H9 (cell line): ENCODE data around the gene BCAR3. TPM values are rescaled to one million over a fixed set of nuclear protein-coding genes. Genes with fewer than 3 reads are reported as not detected.
"Not testable (repeated sequence)": the region's sequence is repeated elsewhere in the genome, so short reads cannot be mapped to it uniquely, and the experiment has no call there.

Experiments used
- DNase-seq: peaks from one replicate; pipeline ENCODE4 v3.0.0-alpha.2; 2017
- H2AFZ ChIP-seq: one replicate; pipeline ENCODE4 v1.6.1; 2013; ENCODE audit warnings: mild to moderate bottlenecking, low read length, control low read depth, moderate library complexity
- H2AK5ac ChIP-seq: 2 replicates; pipeline ENCODE4 v1.6.1; 2013; ENCODE audit warnings: low read length, control low read depth, mixed read lengths; ENCODE audit not compliant: insufficient read length
- H2BK120ac ChIP-seq: one replicate; pipeline ENCODE4 v1.6.1; 2013; ENCODE audit warnings: low read depth, mild to moderate bottlenecking, low read length, control low read depth, inconsistent platforms; ENCODE audit not compliant: poor library complexity, severe bottlenecking
- H2BK12ac ChIP-seq: 2 replicates; pipeline ENCODE4 v1.6.1; 2013; ENCODE audit warnings: low read length, control low read depth, mixed read lengths, low read depth; ENCODE audit not compliant: insufficient read length
- H2BK15ac ChIP-seq: 2 replicates; pipeline ENCODE4 v1.6.1; 2013; ENCODE audit warnings: low read depth, low read length, control low read depth
- H2BK20ac ChIP-seq: one replicate; pipeline ENCODE4 v1.6.1; 2013; ENCODE audit warnings: low read depth, mild to moderate bottlenecking, low read length, control low read depth, inconsistent platforms; ENCODE audit not compliant: poor library complexity, severe bottlenecking
- H2BK5ac ChIP-seq: 2 replicates; pipeline ENCODE4 v1.6.1; 2013; ENCODE audit warnings: low read length, control low read depth, mixed read lengths; ENCODE audit not compliant: insufficient read length
- H3K14ac ChIP-seq: 2 replicates; pipeline ENCODE4 v1.6.1; 2013; ENCODE audit warnings: low read length, control low read depth; ENCODE audit not compliant: insufficient read depth
- H3K18ac ChIP-seq: 2 replicates; pipeline ENCODE4 v1.6.1; 2013; ENCODE audit warnings: low read depth, mild to moderate bottlenecking, mixed read lengths, low read length, control low read depth; ENCODE audit not compliant: insufficient read length
- H3K23ac ChIP-seq: 2 replicates; pipeline ENCODE4 v1.6.1; 2013; ENCODE audit warnings: low read length, control low read depth, mixed read lengths, low read depth; ENCODE audit not compliant: insufficient read length
- H3K23me2 ChIP-seq: 2 replicates; pipeline ENCODE4 v1.6.1; 2013; ENCODE audit warnings: low read depth, mild to moderate bottlenecking, mixed read lengths, low read length, control low read depth; ENCODE audit not compliant: insufficient read length, poor library complexity, severe bottlenecking
- H3K27ac ChIP-seq: 2 replicates; pipeline ENCODE4 v1.5.1; 2013; ENCODE audit warnings: low read length, control low read depth, mixed read lengths, low read depth; ENCODE audit not compliant: insufficient read length
- H3K27me3 ChIP-seq: 2 replicates; pipeline ENCODE4 v1.6.1; 2013; ENCODE audit warnings: low read length, control low read depth, inconsistent platforms; ENCODE audit not compliant: insufficient read depth
- H3K4ac ChIP-seq: 2 replicates; pipeline ENCODE4 v1.6.1; 2013; ENCODE audit warnings: low read depth, mild to moderate bottlenecking, control low read depth, inconsistent platforms, low read length, moderate library complexity
- H3K4me1 ChIP-seq: 2 replicates; pipeline ENCODE4 v1.6.1; 2013; ENCODE audit warnings: low read length, control low read depth, inconsistent platforms; ENCODE audit not compliant: insufficient read depth
- H3K4me2 ChIP-seq: 2 replicates; pipeline ENCODE4 v1.6.1; 2013; ENCODE audit warnings: low read length, control low read depth, mixed read lengths; ENCODE audit not compliant: insufficient read length, insufficient read depth
- H3K56ac ChIP-seq: 2 replicates; pipeline ENCODE4 v1.6.1; 2013; ENCODE audit warnings: low read depth, mild to moderate bottlenecking, mixed read lengths, low read length, control low read depth; ENCODE audit not compliant: insufficient read length
- H3K79me1 ChIP-seq: 2 replicates; pipeline ENCODE4 v1.6.1; 2013; ENCODE audit warnings: low read depth, mild to moderate bottlenecking, moderate library complexity, low read length, control low read depth, inconsistent platforms; ENCODE audit not compliant: insufficient read depth, poor library complexity, severe bottlenecking
- H3K79me2 ChIP-seq: 2 replicates; pipeline ENCODE4 v1.6.1; 2013; ENCODE audit warnings: low read length, control low read depth, inconsistent platforms; ENCODE audit not compliant: insufficient read depth
- H3K9ac ChIP-seq: 2 replicates; pipeline ENCODE4 v1.6.1; 2013; ENCODE audit warnings: low read length, control low read depth, mixed read lengths; ENCODE audit not compliant: insufficient read length; ENCODE audit errors: extremely low read depth
- H3K9me3 ChIP-seq: one replicate; pipeline ENCODE4 v1.6.1; 2013; ENCODE audit warnings: low read depth, low read length, inconsistent platforms; ENCODE audit not compliant: control insufficient read depth
- H3T11ph ChIP-seq: one replicate; pipeline ENCODE4 v1.6.1; 2013; ENCODE audit warnings: mild to moderate bottlenecking, low read length, control low read depth, inconsistent platforms
- H4K20me1 ChIP-seq: one replicate; pipeline ENCODE4 v1.6.1; 2013; ENCODE audit not compliant: control insufficient read depth, insufficient read length, insufficient read depth
- H4K5ac ChIP-seq: 2 replicates; pipeline ENCODE4 v1.6.1; 2013; ENCODE audit warnings: low read depth, mild to moderate bottlenecking, mixed read lengths, low read length, control low read depth; ENCODE audit not compliant: insufficient read length
- H4K8ac ChIP-seq: replicated peaks from 2 replicates; pipeline ENCODE4 v1.6.1; 2013; ENCODE audit warnings: low read length, control low read depth, mixed read lengths, low read depth; ENCODE audit not compliant: insufficient read length
- H4K91ac ChIP-seq: 2 replicates; pipeline ENCODE4 v1.6.1; 2013; ENCODE audit warnings: low read depth, mild to moderate bottlenecking, moderate library complexity, mixed read lengths, low read length, control low read depth; ENCODE audit not compliant: insufficient read length
- H3K27ac Mint-ChIP-seq, 3 experiments: 2 replicates in 2 of 3; 3 replicates in 1 of 3; pipeline ENCODE4 v1.8.0; 2020 to 2021; ENCODE audit warnings: mixed read lengths in 3 of 3, mild to moderate bottlenecking in 1 of 3, moderate library complexity in 1 of 3
- H3K27me3 Mint-ChIP-seq: 2 replicates; pipeline ENCODE4 v1.8.0; 2021; ENCODE audit warnings: low read depth, mild to moderate bottlenecking, moderate library complexity, mixed read lengths
- H3K36me3 Mint-ChIP-seq, 3 experiments: 2 replicates in 2 of 3; 3 replicates in 1 of 3; pipeline ENCODE4 v1.8.0; 2020 to 2021; ENCODE audit warnings: low read depth in 3 of 3, mixed read lengths in 3 of 3; ENCODE audit not compliant: insufficient read depth in 1 of 3
- H3K4me1 Mint-ChIP-seq, 2 experiments: 2 replicates each; pipeline ENCODE4 v1.8.0; 2020; ENCODE audit warnings: mixed read lengths in 2 of 2
- H3K4me3 Mint-ChIP-seq, 2 experiments: 2 replicates in 1 of 2; 3 replicates in 1 of 2; pipeline ENCODE4 v1.8.0; 2020 to 2021; ENCODE audit warnings: mild to moderate bottlenecking in 2 of 2, mixed read lengths in 2 of 2, moderate library complexity in 1 of 2
- H3K9me3 Mint-ChIP-seq, 2 experiments: 2 replicates in 1 of 2; 3 replicates in 1 of 2; pipeline ENCODE4 v1.8.0; 2020; ENCODE audit warnings: mild to moderate bottlenecking in 2 of 2, mixed read lengths in 2 of 2, moderate library complexity in 1 of 2
- WGBS: extraction: QIAGEN DNeasy Blood & Tissue Kit; methylation state at CpG from one replicate; pipeline ENCODE4 v1.1.7; 2013; ENCODE audit warnings: missing lambda C conversion rate, low lambda C conversion rate, mixed read lengths; ENCODE audit not compliant: insufficient read length; ENCODE audit errors: extremely low coverage; 5-methylcytosine and 5-hydroxymethylcytosine counted together
- total RNA-seq: library from RNA; stranded (reverse); gene quantifications from 2 replicates; pipeline ENCODE4 v1.2.1, GENCODE V29; 2021
- TF ChIP-seq, protein P1 (sequence below): fragments of 200-600 bp; sonication (generic); conservative IDR thresholded peaks from 3 replicates; pipeline ENCODE4 v1.8.0; 2021; ENCODE audit warnings: antibody characterized with exemption, mild to moderate bottlenecking

BCAR3 gene
- total RNA-seq, 1 experiment from 2014 or later = 4.9 TPM

DNA sequence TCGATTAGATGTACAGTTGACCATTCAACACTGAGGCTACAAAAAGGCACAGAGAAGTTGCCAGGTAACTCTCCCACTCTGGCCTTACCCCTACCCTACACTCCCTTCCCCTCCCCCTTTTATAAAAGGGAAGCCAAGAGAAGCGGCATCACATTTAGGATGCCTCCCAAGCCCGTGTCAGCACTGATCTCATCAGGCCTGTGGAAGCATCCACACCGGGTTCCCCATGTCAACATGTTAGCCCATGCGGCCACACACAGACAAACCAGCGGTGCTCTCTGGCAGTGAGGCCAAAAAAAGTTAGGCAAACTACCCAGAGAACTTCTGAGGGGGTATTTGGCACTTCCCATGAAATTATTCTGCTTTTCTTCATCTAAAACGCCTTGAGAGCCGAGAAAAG is 29.9 kb downstream of the BCAR3 start:
- TF ChIP-seq, protein P1, sequence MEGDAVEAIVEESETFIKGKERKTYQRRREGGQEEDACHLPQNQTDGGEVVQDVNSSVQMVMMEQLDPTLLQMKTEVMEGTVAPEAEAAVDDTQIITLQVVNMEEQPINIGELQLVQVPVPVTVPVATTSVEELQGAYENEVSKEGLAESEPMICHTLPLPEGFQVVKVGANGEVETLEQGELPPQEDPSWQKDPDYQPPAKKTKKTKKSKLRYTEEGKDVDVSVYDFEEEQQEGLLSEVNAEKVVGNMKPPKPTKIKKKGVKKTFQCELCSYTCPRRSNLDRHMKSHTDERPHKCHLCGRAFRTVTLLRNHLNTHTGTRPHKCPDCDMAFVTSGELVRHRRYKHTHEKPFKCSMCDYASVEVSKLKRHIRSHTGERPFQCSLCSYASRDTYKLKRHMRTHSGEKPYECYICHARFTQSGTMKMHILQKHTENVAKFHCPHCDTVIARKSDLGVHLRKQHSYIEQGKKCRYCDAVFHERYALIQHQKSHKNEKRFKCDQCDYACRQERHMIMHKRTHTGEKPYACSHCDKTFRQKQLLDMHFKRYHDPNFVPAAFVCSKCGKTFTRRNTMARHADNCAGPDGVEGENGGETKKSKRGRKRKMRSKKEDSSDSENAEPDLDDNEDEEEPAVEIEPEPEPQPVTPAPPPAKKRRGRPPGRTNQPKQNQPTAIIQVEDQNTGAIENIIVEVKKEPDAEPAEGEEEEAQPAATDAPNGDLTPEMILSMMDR = no peak
- Histone ChIP-seq H4K8ac (no peak overlapping the region), H3K14ac (no peak overlapping the region), H4K20me1 (no peaks in the 10 kb centered on the region), H4K91ac (no peak overlapping the region), H2BK20ac (no peak overlapping the region), H3K4ac (no peak overlapping the region), H2BK5ac (no peak overlapping the region), H2BK15ac (no peak overlapping the region), H3K9ac (no peak overlapping the region), H3T11ph (no peak overlapping the region), H2BK12ac (no peak overlapping the region), H3K79me2 (no peaks in the 10 kb centered on the region), H2BK120ac (no peak overlapping the region), H2AK5ac (no peak overlapping the region), H3K79me1 (no peaks in the 10 kb centered on the region), H3K9me3 (no peaks in the 10 kb centered on the region), H3K23me2 (no peaks in the 10 kb centered on the region), H3K4me1 (no peaks in the 10 kb centered on the region), H3K18ac (no peak overlapping the region), H3K23ac (no peak overlapping the region), H3K4me2 (no peak overlapping the region), H2AFZ (no peak overlapping the region), H4K5ac (no peak overlapping the region), H3K56ac (no peak overlapping the region), H3K27me3 (no peaks in the 10 kb centered on the region), H3K27ac (no peak overlapping the region)
- no peak overlapping the region for H3K4me3 Mint-ChIP-seq
- no peaks in the 10 kb centered on the region; a peak in 1 of 5 replicates for H3K9me3 Mint-ChIP-seq
- no CpG with 5 or more reads among the region's 8 CpGs for WGBS
- H3K27ac Mint-ChIP-seq = no peak overlapping the region; a peak in 2 of 7 replicates
- H3K27me3 Mint-ChIP-seq = no peaks in the 10 kb centered on the region; the same call in 1 of the 2 replicates
- H3K4me1 Mint-ChIP-seq = 0 out of 4 replicates have a peak, but pooled peaks cover 0 to 10% of the 10 kb centered on the region in 2 experiments
- H3K36me3 Mint-ChIP-seq = peaks cover 5 to 8% (median 7%) of the 10 kb centered on the region in 3 experiments; a peak in 5 of 7 replicates
- DNase-seq = no peak

DNA sequence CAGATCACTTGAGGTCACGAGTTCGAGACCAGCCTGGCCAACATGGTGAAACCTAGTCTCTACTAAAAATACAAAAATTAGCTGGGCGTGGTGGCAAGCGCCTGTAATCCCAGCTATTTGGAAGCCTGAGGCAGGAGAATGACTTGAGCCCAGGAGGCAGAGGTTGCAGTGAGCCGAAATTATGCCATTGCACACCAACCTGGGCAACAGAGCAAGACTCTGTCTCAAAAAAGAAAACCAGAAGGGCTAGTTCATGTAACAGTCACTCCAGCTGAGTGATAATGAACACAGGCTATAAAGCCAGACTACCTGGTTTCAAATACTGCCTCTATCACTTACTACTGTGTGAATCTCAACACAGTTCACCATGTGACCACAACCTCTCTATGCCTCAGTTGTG is 31.5 kb downstream of the BCAR3 start:
- H3K9me3 Mint-ChIP-seq, H3K23ac ChIP-seq, H3K27me3 ChIP-seq, H3K27ac Mint-ChIP-seq, H3K23me2 ChIP-seq, H4K91ac ChIP-seq, H3K14ac ChIP-seq, H3K27ac ChIP-seq, H4K20me1 ChIP-seq, H3K79me1 ChIP-seq, H2BK20ac ChIP-seq, H4K5ac ChIP-seq, DNase-seq, H3K4me3 Mint-ChIP-seq, H3K56ac ChIP-seq, H3T11ph ChIP-seq, H2BK5ac ChIP-seq, H3K9me3 ChIP-seq, H4K8ac ChIP-seq, H3K4ac ChIP-seq, H3K4me1 ChIP-seq, H3K18ac ChIP-seq, H3K9ac ChIP-seq, H3K4me2 ChIP-seq, H3K79me2 ChIP-seq, H2AK5ac ChIP-seq, H2AFZ ChIP-seq, H2BK12ac ChIP-seq, H2BK15ac ChIP-seq, H3K36me3 Mint-ChIP-seq, H3K27me3 Mint-ChIP-seq, H2BK120ac ChIP-seq: not testable (repeated sequence)
- WGBS = no CpG with 5 or more reads among the region's 5 CpGs
- H3K4me1 Mint-ChIP-seq = peaks cover 5 to 17% of the 10 kb centered on the region in 2 experiments
